HG03439 (cell line): ENCODE results near the gene USP54.
"Not testable (repeated sequence)": the region's sequence is repeated elsewhere in the genome, so short reads cannot be mapped to it uniquely, and the experiment has no call there.

Source experiments
- ATAC-seq: cut with Tn5 transposase; IDR thresholded peaks from one replicate; pipeline ENCODE4 v1.9.1; 2021; ENCODE audit warnings: mild to moderate bottlenecking, moderate library complexity; ENCODE audit not compliant: unreplicated experiment

USP54 gene, protein sequence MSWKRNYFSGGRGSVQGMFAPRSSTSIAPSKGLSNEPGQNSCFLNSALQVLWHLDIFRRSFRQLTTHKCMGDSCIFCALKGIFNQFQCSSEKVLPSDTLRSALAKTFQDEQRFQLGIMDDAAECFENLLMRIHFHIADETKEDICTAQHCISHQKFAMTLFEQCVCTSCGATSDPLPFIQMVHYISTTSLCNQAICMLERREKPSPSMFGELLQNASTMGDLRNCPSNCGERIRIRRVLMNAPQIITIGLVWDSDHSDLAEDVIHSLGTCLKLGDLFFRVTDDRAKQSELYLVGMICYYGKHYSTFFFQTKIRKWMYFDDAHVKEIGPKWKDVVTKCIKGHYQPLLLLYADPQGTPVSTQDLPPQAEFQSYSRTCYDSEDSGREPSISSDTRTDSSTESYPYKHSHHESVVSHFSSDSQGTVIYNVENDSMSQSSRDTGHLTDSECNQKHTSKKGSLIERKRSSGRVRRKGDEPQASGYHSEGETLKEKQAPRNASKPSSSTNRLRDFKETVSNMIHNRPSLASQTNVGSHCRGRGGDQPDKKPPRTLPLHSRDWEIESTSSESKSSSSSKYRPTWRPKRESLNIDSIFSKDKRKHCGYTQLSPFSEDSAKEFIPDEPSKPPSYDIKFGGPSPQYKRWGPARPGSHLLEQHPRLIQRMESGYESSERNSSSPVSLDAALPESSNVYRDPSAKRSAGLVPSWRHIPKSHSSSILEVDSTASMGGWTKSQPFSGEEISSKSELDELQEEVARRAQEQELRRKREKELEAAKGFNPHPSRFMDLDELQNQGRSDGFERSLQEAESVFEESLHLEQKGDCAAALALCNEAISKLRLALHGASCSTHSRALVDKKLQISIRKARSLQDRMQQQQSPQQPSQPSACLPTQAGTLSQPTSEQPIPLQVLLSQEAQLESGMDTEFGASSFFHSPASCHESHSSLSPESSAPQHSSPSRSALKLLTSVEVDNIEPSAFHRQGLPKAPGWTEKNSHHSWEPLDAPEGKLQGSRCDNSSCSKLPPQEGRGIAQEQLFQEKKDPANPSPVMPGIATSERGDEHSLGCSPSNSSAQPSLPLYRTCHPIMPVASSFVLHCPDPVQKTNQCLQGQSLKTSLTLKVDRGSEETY (N-terminal part only)

DNA sequence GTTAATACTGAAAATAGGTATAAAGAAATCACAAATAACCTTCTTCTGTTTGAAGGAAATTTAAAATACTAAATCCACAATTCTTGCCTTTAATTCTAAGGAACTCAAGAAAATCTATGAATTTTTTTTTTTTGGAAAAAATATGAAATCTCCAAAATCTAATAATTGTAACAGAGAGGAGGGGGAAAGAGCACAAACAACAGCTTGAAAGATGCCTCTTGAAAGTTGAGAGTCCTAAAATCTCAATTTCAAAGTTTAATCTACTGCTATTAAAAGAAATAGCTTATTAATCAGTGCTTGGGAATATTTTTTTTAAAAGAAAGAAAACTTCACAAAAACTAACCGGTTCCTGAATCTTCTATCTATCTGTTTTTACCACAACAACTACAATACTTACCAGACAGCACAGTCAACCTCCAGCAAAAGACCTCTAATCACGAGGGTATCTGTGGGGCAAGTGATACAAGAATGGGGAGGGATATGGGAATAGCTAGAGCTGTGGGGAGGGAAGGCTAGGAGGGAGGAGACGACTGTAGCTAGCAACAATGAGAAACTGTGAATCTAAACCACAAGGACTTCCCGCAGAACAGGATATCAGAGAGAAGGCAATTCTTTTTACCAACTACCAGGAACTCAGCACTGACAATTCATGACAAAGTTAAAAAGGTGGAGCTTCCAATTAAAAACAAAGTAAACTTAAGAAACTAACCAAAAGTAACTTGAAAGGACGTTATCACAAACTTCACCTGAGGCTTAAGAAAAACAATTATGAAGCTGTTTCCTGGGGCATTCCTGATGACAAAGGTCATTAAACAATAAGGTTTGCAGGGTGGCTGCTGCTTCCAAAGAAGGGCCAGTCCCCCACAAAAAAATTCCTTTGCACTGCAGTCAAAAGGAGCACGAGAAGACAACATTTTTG lies at the start of gene USP54:
Gene USP54 (minus strand): TSS at position 462 of the 919 bp plus-strand sequence. CDS start 15,684 bp downstream, outside the sequence.
- ATAC-seq: no peak

DNA sequence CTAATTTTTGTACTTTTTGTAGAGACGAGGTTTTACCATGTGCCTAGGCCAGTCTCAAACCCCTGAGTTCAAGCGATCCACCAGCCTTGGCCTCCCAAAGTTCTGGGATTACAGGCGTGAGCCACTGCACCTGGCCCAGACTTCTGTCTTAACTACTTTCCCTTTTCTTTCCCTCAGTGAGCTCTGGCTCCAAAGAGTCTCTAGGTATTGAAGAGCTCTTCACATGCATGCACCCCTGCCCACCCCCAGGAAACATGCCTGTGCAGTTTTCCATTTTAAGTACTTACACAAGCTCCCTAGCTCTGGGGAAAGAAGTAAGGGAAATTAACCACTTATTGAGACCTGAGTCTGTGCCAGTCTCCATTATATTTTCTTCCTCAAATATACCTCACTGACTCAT lies 48.1 kb upstream of the USP54 start:
- no peak for ATAC-seq

DNA sequence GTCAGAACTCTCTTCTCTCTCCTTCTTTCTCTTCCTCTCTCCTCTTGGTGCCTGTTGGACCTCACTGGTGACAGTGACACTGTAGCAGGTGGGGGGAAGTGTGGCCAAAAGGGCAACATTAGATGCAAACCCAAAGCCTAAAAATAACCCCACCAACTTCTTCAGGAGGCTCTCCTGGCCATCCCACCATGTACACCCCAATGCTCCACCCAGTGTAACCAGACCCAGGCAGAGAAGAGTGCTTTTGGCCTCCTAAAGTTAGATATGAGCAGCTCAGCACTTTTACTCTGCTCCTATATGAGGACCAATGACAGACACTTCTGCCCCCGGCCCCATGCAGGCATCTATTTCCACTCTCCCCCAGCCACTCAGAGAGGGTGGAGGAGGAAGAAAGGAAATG lies 44.6 kb upstream of the USP54 start:
- no peak for ATAC-seq

DNA sequence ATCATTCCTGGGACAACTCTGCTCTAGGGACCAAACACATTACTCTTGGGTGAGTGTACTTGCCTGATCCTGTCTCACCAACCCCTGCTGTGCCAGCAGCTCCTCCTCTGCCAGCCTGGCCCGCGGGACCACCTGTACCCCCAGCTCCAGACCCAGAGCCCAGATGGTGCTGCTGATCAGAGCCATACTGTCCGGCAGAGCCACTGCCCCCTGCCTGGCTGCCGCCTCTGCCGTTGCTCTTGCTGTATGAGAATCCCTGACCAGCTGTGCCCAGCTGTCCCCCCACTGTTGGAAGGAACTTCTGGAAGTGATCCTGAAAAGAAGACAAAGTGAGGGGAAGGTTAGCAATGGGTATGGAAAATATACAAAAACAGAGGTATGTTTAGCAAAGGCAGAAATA lies 43.3 kb upstream of the USP54 start:
- no peak for ATAC-seq

DNA sequence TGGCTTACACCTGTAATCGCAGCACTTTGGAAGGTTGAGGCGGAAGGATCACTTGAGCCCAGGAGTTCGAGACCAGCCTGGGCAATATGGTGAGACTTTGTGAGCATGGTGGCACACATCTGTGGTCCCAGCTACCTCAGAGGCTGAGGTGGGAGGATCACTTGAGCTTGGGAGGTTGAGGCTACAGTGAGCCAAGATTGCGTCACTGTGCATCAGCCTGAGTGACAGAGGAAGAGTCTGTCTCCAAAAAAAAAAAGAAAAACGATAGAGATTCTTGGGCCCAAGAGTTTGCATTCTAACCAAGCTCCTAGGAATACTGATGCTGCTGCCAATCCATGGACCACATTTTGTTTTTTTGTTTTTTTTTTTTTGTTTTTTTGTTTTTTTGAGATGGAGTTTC lies 38.0 kb upstream of the USP54 start:
- no peak for ATAC-seq

DNA sequence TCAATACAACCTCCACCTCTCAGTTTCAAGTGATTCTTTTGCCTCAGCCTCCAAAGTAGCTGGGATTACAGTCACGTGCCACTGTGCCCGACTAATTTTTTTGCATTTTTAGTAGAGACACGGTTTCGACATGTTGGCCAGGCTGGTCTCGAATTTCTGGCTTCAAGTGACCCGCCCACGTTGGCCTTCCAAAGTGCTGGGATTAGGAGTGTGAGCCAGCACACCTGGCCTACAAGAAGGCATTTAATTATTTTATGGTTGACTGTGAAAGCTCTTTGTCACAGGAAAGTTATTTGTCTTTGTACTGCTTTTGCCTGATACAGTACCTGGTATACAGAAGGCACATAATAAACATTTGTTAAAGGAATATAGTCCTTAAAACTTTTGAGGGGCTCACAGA lies 37.3 kb upstream of the USP54 start:
- no peak for ATAC-seq

DNA sequence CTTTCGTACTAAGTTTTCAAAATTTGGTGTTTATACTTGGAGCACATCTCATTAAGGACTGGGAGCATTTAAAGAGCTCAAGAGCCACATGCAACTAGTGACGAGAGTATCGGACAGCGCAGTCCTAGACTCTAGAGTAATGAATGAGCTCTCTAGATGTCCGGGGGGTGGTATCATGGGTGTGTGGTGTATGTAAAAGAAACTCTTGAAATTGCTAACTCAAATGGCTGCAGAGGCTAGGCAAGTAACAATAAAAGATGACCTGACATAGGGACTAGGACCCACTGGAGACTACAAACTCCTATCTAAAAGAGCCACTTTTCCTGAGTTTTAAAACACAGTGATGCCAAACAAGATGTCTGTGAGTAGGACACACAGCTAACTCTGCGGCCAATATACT lies 36.2 kb upstream of the USP54 start:
- no peak for ATAC-seq

DNA sequence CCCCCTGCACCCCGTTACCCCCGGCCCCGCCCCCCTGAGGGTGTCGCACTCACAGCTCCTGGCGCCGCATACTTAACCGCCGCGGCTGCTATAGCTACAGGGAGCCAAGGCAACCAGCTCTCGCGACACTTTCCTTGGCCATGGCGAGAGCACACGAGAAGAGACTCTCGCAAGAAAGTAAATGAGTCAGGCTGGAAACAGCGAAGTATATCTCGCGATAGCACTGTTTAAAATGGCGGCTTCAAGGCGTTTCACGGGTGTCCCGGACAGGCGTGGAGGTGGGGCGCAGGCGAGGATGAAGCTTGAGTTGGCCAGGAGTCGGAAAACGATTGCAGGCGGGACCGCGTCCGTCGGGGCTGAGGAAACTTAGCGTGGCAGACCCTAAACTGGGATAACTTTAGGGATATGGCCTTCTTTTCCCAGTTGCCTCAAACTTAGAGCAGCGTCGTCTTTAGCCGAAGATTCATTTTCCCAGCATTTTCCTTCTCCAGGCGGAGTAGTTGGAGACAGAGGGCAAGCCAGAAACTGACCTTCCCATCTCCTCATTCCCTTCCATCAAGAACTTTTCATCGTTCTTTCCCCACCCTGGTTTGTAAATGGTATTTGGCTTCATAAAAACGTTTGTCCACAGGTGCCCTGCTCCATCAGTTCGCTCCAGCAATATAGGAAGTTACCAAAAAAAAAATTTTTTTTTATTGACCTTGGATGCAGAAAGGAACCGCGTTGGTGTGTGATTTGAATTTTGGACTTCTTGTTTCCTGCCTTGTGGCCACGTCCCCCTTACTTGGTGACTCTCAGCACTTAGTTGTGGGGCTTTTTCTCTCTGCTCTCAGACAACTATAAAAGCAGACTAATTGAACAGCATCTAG lies 35.0 kb upstream of the USP54 start:
- peak; percentile 95 for ATAC-seq

DNA sequence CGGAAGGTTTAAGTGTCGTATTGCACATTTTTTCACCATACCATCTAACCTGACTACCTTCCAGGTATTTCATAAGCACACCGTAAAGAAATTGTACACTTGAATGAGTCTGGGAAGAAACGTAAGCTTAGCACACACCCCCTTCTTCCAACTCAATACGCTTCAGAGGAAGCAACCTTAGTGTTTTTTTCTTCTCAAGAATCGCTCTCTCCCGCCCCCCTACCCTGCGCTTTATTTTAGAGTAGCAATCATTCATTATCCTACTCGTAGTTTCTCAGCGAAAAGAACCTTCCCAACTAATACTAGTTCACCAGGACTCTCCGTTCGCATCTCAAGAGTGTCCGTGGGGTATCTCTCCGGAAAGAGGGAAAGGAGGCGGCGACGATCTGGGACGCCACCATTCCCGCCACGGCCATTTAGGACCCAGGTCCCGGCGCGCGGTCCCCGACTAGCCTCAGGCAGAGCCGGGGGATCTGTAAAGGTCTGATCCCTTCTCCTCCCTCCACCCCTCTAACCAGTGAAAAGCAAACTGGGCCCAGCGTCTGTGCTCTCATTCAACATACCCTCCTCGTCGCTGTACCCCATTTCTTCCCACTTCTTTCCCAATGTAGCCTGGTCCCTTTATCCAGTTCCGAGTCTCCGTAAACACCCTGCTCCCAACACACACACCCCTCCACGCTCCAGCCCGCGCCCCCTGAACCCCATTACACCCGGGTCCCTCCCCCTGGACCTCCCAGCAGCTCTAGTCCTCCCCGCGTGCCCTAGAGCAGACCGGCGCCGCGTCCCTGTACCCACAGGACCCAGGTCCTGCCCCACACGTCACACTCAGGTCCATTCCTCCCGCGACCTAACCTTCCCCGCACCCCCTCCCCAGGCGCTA lies 34.1 kb upstream of the USP54 start:
- ATAC-seq: peak; percentile 10

DNA sequence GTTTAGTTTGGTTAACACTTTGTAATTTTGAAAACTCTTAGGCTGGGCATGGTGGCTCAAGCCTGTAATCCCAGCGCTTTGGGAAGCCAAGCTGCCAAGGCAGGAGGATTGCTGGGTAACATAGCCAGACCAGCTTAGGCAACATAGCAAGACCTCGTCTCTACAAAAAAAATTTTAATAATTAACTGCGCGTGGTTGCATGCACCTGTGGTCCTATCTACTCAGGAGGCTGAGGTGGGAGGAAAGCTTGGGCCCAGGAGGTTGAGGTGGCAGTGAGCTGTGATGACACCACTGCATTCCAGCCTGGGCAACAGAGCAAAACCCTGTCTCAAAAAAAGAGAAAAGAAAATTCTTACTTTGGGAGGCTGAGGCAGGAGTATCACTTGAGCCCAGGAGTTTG lies 31.9 kb upstream of the USP54 start:
- no peak for ATAC-seq

DNA sequence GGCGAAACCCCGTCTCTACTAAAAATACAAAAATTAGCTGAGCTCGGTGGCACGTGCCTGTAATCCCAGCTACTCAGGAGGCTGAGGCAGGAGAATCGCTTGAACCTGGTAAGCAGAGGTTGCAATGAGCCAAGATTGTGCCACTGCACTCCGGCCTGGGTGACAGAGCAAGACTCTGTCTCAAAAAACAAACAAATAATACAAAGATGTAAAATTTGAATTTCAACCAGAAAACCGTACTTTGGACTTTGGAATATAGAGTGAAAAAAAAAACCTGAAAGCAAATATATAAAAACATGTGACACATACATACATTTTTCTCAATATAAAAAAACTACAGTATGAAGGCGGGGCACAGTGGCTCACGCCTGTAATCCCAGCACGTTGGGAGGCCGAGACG lies 29.8 kb upstream of the USP54 start:
- ATAC-seq: not testable (repeated sequence)

DNA sequence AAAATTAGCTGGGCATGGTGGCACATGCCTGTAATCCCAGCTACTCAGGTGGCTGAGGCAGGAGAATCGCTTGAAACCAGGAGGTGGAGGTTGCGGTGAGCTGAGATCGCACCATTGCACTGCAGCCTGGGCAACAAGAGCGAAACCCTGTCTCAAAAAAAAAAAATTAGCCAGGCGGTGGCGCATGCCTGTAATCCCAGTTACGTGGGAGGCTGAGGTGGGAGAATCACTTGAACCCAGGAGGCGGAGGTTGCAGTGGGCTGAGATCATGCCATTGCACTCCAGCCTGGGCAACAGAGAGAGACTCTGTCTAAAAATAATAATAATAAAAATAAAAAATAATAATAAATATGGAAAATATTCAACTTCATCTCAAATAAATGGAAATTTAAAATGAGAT lies 26.0 kb upstream of the USP54 start:
- not testable (repeated sequence) for ATAC-seq

DNA sequence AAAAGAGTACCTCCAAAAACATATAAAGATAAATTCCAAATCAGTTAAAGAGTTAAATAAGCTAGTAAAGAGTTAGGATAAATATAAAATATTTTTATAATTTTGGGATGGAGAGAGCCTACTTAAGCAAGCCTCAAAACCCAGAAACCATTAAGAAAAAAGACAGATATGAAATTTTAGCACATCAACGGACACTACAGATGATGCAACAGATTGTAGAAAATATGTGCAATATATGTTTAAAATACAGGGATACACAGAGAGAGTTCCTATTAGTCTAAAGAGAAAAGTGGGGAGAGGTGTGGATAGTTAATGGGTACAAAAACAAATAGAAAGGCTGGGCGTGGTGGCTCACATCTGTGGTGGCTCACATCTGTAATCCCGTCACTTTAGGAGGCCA lies 23.6 kb upstream of the USP54 start:
- ATAC-seq: no peak

DNA sequence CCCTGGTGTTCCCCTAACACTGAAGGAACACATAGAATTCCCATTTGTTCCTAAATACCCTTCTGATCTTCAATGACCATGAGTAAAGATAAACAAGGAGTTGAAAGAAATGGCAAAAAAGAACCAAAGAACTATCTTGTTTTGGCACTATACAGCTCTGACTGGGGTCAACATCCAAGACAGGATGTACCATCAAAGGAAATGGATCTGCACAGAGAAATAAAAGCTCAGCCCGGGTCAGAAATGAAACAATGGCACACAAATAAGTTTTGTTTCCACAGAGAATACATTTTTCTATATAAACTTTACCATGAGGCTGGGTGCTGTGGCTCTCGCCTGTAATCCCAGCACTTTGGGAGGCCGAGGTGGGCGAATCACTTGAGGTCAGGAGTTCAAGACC lies 18.0 kb upstream of the USP54 start:
- no peak for ATAC-seq

DNA sequence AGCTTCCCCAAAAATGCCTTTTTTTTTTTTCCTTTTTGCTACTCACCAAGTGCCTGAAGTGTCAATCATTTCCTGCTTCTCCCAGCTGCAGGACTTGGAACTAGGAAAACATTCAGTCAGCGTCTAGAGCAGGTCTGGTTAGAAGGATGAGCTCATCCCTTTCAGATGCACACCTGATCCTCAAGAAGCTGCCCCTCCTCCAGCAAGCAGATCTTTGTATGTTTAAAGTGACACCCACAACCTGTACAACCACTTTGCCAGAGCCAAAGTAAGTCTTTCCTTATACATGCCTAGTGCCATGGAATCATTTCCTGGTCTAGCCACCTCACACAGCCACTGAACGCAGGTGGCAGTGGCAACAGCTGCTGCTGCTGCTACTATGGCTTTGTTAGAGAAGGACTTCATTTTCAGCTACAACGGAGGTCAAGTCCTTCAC lies 10.4 kb upstream of the USP54 start:
- ATAC-seq: no peak

DNA sequence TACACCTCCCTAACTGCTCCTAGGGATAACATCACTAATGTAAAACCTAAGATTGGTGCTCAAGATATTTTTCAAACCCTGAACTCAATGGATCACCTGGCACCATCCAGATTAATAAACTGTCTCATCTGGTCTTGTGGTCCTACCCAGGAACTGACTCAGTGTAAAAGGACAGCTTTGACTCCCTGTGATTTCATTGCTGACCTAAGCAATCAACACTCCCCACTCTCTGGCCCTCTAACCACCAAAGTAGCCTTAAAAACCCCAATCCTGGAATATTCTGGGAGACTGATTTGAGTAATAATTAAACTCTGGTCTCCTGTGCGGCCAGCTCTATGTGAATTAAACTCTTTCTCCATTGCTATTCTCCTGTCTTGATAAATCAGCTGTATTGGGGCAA lies 6.2 kb upstream of the USP54 start:
- ATAC-seq: no peak

DNA sequence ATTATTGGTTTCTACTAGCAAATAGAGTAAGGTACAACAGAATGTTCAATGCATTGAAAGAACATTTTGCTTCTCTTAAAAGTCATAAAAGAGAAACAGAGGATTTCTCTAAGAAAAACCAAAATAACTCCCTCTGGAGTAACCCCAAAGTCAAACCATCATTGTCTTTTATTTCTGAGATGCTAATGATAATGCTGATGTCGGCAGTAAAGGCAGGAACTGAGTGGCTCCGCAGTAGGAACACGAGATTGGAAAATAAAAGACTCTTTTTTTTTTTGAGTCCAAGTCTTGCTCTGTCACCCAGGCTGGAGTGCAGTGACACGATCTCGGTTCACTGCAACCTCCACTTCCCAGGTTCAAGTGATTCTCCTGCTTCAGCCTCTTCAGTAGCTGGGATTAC lies 2.7 kb upstream of the USP54 start:
- ATAC-seq: no peak

DNA sequence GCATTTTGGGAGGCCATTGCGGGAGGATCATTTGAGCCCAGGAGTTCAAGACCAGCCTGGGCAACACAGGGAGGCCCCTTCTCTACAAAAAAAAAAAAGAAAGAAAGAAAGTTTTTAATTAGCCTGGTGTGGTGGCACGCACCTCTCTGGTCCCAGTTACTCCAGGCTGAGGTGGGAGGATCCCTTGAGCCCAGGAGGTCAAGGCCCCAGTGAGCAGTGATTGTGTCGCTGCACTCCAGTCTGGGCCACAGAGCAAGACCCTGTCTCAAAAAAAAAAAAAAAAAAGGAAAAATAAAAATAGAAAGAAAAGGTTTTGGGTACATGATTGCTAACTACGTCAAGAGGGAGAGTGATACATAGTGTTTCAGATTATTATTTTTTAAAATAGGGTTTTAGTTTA lies 2.0 kb upstream of the USP54 start:
- ATAC-seq: no peak
